Erythroblast (primary cell): ENCODE measurements around the gene AMT.
A peak's percentile ranks its signal among the peaks of the same experiment; 100 is the strongest.

ENCODE experiments used
- DNase-seq, 2 experiments: peaks; one replicate each; lab custom pipeline; 2025; lab: John Stamatoyannopoulos, UW
- GATA1 ChIP-seq: IDR thresholded peaks from 2 replicates; pipeline ENCODE4 v1.6.1; 2011; ENCODE audit warnings: low read depth, mild to moderate bottlenecking, control low read depth, low read length, moderate library complexity
- POLR2A ChIP-seq: IDR thresholded peaks from 2 replicates; pipeline ENCODE4 v1.6.1; 2011; ENCODE audit warnings: mild to moderate bottlenecking, low read length

AMT gene

GRCh38 chr3:49454898-49455681 lies 32.8 kb upstream of the AMT start:
- TF ChIP-seq GATA1 (no peak), POLR2A (no peak)
- DNase-seq = no peak

DNA sequence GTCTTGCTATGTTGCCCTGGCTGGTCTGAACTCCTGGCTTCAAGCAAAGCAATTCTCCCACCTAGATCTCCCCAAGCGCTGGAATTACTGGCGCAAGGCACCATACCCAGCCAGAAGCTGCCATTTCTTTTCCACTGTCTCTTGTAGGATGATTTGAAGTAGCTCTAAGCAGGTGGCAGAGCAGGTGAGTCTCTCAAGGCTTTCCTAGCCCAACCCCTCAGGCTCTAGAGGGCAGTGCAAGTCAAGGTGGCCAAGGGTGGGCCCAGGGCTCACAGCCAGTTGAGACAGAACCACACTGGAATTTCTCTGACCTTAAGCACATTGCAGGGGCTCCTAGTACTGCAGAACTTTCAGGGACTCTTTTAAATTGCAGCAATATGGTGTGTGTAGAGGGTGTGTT lies 32.2 kb upstream of the AMT start:
- peak; percentile 28 to 44 for DNase-seq
- no peak for TF ChIP-seq POLR2A
- TF ChIP-seq GATA1 = no peak

GRCh38 chr3:49453621-49454020 lies 31.3 kb upstream of the AMT start:
- no peak for DNase-seq

GRCh38 chr3:49445391-49445790 lies 23.1 kb upstream of the AMT start:
- DNase-seq = no peak
- TF ChIP-seq GATA1 (no peak), POLR2A (no peak)

More at GRCh38 chr3:49453621-49454020, 31.3 kb upstream of the AMT start:
- no peak for TF ChIP-seq POLR2A

DNA sequence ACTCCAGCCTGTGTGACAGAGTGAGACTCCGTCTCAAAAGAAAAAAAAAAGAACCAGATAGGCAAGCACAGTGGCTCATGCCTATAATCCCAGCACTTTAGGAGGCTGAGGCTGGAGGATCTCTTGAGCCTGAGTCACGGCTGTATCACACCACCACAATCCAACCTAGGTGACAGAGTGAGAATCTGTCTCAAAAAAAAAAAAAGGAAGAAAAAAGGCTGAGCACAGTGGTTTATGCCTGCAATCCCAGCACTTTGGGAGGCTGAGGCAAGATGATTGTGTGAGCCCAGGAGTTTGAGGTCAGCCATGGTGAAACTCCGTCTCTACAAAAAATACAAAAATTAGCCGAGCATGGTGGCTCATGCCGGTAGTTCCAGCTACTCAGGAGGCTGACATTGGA lies 12.5 kb upstream of the AMT start:
- TF ChIP-seq POLR2A (no peak), GATA1 (no peak)

DNA sequence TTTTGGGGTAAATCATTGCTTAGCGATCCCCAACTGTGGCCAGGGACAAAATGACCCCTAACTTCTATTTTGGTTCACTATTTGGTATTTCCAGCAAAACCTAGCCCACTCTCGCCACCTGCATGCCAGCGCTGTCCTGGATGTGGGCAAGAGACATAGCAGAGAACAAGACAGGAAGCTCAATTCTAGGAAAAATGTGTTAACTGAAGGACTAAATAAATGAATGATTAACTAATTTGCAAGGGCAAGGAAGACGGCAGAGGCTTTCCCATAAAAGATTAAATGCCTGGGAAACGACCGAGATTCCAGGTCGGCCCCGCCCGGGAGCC lies 6.4 kb upstream of the AMT start:
- TF ChIP-seq GATA1 (no peak), POLR2A (no peak)
- DNase-seq = no peak

More for the DNA sequence above, 12.5 kb upstream of the AMT start:
- no peak for DNase-seq

GRCh38 chr3:49427586-49427985 lies 5.3 kb upstream of the AMT start:
- no peak for TF ChIP-seq POLR2A
- TF ChIP-seq GATA1 = no peak
- no peak for DNase-seq

- DNase-seq = no peak
Observed at GRCh38 chr3:49424816-49425215, 2.5 kb upstream of the AMT start.

GRCh38 chr3:49421890-49422378 lies 339 bp downstream of the AMT start:
- TF ChIP-seq GATA1 = no peak
- peak; percentile 46 for TF ChIP-seq POLR2A
- DNase-seq = no peak

More at GRCh38 chr3:49424816-49425215, 2.5 kb upstream of the AMT start:
- TF ChIP-seq GATA1 = no peak
- no peak for TF ChIP-seq POLR2A

DNA sequence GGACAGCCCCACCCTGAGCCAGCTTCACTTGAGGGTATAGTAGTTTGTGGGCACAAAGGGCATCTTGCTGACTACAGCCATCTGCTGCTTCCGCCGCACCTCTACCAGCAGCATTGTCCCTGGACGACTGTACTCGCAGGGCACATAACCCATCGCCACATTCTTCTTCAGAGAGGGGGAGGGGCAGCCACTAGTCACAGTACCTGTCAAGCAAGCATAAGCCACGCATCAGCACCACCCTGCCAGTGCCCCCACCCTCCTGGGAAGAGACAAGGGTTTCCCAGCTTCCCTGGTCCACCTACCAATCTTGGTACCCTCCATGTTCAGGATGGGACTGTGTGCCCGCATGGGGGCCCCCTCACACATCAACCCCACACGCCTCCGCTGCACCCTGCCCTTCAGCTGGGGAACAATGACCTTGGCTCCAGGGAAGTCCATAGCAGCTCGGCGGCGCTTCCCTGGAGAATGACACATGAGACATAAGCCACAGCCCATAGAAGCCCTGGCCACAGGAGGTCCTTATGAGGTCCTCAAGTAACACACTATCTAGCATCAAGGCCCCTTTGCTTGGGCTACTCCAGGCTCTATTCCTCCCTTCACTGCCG lies 4.7 kb downstream of the AMT start:
- TF ChIP-seq POLR2A = no peak
- no peak for TF ChIP-seq GATA1
- DNase-seq = no peak

DNA sequence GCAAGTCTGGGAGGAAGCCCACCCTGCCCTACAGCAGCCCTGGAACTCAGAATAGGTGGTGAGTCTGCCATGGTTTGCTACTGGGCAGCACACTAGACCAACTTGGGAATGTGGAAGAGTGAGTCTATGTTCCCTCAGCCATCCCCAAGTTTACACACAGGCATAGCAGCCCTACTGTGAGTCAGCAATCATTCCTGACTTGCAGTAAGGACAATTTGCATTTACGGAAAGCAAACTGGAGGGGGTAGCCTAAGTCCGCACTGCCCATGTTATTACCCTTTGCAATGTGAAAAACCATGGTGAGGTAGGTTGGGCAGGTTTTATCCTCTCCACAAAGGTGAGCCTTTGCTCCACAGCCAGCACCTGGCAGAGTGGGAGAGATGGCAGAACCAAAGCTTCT lies 5.4 kb downstream of the AMT start:
- TF ChIP-seq GATA1 = no peak
- no peak for TF ChIP-seq POLR2A
- DNase-seq = no peak

GRCh38 chr3:49415931-49416601 lies 6.2 kb downstream of the AMT start:
- no peak for TF ChIP-seq POLR2A
- no peak for DNase-seq

DNA sequence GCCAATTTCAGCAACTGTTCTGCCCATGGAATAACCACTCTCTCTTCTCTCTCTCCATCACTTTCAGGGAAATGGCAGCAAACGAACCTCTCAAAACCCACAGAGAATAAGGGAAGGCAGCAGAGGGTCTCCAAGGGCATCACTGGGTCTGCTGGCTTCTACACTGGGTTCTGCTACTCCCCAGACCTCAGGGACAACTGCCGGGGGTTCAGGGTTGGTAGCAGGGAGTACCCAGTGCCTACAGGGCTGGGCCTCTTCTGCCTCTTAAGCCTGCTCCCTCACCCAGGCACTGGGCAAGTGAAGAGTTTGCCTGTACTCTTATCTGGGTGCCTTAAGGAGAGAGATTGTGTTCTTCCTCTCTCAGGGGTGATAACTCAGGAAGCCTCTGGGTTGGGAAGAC lies 7.5 kb downstream of the AMT start:
- no peak for DNase-seq
- TF ChIP-seq GATA1 = no peak

DNA sequence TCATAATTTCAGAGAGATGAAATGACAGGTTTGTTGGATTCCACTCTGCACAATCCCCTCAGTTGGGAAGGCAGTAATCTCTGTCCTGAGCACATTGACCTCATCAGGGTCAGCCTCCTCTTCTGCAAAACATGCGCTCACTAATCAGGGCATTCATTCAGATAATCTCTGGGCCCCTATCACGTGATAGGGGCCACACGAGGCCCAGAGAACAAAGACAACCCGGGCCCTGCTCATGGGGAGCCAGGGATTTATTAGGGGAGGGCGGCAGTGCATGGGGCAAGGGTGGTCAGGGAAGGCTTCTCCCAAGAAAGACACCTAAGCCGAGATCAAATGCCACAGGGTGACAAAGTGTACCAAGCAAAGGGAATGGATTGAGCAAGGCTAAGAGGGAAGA lies 8.9 kb downstream of the AMT start:
- peak in 1 of 2 experiments; percentile 48 for DNase-seq
- TF ChIP-seq POLR2A = no peak
- no peak for TF ChIP-seq GATA1
